CD8-positive, alpha-beta memory T cell (primary cell): ENCODE results near the gene EFCAB5. TPM values are rescaled to one million over a fixed set of nuclear protein-coding genes. Genes with fewer than 3 reads are reported as not detected.
A peak's percentile ranks its signal among the peaks of the same experiment; 100 is the strongest.
"Not testable (repeated sequence)": the region's sequence is repeated elsewhere in the genome, so short reads cannot be mapped to it uniquely, and the experiment has no call there.

ENCODE experiments used
- CTCF ChIA-PET: fragments of 350-600 bp; sonication (Branson Sonifier 250); formaldehyde crosslinking; loops from one replicate; lab custom pipeline; 2021; ENCODE audit warnings: antibody characterized with exemption; lab: Charles Lee
- POLR2A ChIA-PET: fragments of 350-600 bp; sonication (Branson Sonifier 250); formaldehyde crosslinking; loops from one replicate; lab custom pipeline; 2021; ENCODE audit warnings: antibody characterized with exemption; lab: Charles Lee
- DNase-seq, 5 donors: peaks; one replicate each; pipeline versions ENCODE4 v3.0.0 to v3.0.0-alpha.2; 2020 to 2022; ENCODE audit warnings: mixed read lengths in 1 of 5
- H3K27ac ChIP-seq: one replicate; pipeline ENCODE4 v1.7.0; 2013; ENCODE audit warnings: low read depth, mild to moderate bottlenecking, low read length, moderate library complexity
- H3K27me3 ChIP-seq: 2 replicates; pipeline ENCODE4 v1.7.0; 2013; ENCODE audit warnings: low read length, mild to moderate bottlenecking; ENCODE audit not compliant: insufficient read depth, poor library complexity, severe bottlenecking
- H3K36me3 ChIP-seq: 2 replicates; pipeline ENCODE4 v1.7.0; 2013; ENCODE audit warnings: mild to moderate bottlenecking, low read length, moderate library complexity; ENCODE audit not compliant: insufficient read depth
- H3K4me1 ChIP-seq: 2 replicates; pipeline ENCODE4 v1.7.0; 2013; ENCODE audit warnings: mild to moderate bottlenecking, low read length, moderate library complexity; ENCODE audit not compliant: insufficient read depth
- H3K4me3 ChIP-seq: 2 replicates; pipeline ENCODE4 v1.7.0; 2013; ENCODE audit warnings: mild to moderate bottlenecking, low read length
- H3K9me3 ChIP-seq: 2 replicates; pipeline ENCODE4 v1.7.0; 2013; ENCODE audit warnings: mild to moderate bottlenecking, low read length
- H3K27ac Mint-ChIP-seq, 8 donors: one replicate each; pipeline ENCODE4 v1.8.0; 2020 to 2021; ENCODE audit warnings: mixed read lengths in 8 of 8, mild to moderate bottlenecking in 6 of 8, inconsistent platforms in 3 of 8, moderate library complexity in 3 of 8
- H3K27me3 Mint-ChIP-seq, 2 donors: one replicate each; pipeline ENCODE4 v1.8.0; 2020 to 2021; ENCODE audit warnings: mixed read lengths in 2 of 2, mild to moderate bottlenecking in 1 of 2, moderate library complexity in 1 of 2
- H3K36me3 Mint-ChIP-seq, 3 donors: one replicate each; pipeline ENCODE4 v1.8.0; 2020 to 2021; ENCODE audit warnings: mixed read lengths in 3 of 3, inconsistent platforms in 1 of 3, mild to moderate bottlenecking in 1 of 3
- H3K4me1 Mint-ChIP-seq, 3 donors: one replicate each; pipeline ENCODE4 v1.8.0; 2020 to 2021; ENCODE audit warnings: mixed read lengths in 3 of 3, inconsistent platforms in 1 of 3, mild to moderate bottlenecking in 1 of 3
- H3K4me3 Mint-ChIP-seq, 7 donors: one replicate each; pipeline ENCODE4 v1.8.0; 2020 to 2021; ENCODE audit warnings: mixed read lengths in 7 of 7, mild to moderate bottlenecking in 6 of 7, moderate library complexity in 4 of 7, inconsistent platforms in 2 of 7
- H3K9me3 Mint-ChIP-seq, 5 donors: one replicate each; pipeline ENCODE4 v1.8.0; 2020 to 2022; ENCODE audit warnings: mixed read lengths in 5 of 5, mild to moderate bottlenecking in 3 of 5, moderate library complexity in 2 of 5, inconsistent platforms in 1 of 5
- polyA plus RNA-seq: library from polyadenylated mRNA; unstranded; fragments of 300-500 nt; fragmentation: Illumina TruSeq; gene quantifications from one replicate; pipeline ENCODE4 v1.2.3, GENCODE V29; 2021
- total RNA-seq, 2 experiments: library from RNA; stranded (reverse); gene quantifications; one replicate each; pipeline ENCODE4 v1.2.3, GENCODE V29; 2021

The EFCAB5 gene
- total and polyA plus RNA-seq, 3 experiments from 2014 or later: 0.58 to 1.2 (median 0.84) TPM

GRCh38 chr17:29929006-29929532 lies 12.4 kb upstream of the EFCAB5 start:
- Histone ChIP-seq H3K4me3 (peak overlapping the region; percentile 73), H3K9me3 (no peaks in the 10 kb centered on the region), H3K27me3 (no peaks in the 10 kb centered on the region), H3K36me3 (no peaks in the 10 kb centered on the region), H3K27ac (peak overlapping the region; percentile 56), H3K4me1 (peaks cover 39% of the 10 kb centered on the region)
- CTCF ChIA-PET: interaction anchor here (2.3 to 12.8 kb wide), 3 partner anchors 10 to 150 kb away, joined by 8 to 254 read pairs (median 23); no protein-coding TSS in a partner anchor
- Mint-ChIP-seq H3K4me1 (peaks cover 29 to 44% (median 43%) of the 10 kb centered on the region in 3 donors), H3K36me3 (peaks cover 0 to 13% (median 2%) of the 10 kb centered on the region in 3 donors), H3K27me3 (no peaks in the 10 kb centered on the region), H3K27ac (peak overlapping the region in 1 of 8 donors; percentile 27), H3K9me3 (no peaks in the 10 kb centered on the region), H3K4me3 (no peak overlapping the region)
- DNase-seq: peak in 1 of 5 donors; percentile 2
- POLR2A ChIA-PET: interaction anchor here (1.1 kb wide), 1 partner anchor 311 kb away, joined by 3 read pairs; no protein-coding TSS in a partner anchor

DNA sequence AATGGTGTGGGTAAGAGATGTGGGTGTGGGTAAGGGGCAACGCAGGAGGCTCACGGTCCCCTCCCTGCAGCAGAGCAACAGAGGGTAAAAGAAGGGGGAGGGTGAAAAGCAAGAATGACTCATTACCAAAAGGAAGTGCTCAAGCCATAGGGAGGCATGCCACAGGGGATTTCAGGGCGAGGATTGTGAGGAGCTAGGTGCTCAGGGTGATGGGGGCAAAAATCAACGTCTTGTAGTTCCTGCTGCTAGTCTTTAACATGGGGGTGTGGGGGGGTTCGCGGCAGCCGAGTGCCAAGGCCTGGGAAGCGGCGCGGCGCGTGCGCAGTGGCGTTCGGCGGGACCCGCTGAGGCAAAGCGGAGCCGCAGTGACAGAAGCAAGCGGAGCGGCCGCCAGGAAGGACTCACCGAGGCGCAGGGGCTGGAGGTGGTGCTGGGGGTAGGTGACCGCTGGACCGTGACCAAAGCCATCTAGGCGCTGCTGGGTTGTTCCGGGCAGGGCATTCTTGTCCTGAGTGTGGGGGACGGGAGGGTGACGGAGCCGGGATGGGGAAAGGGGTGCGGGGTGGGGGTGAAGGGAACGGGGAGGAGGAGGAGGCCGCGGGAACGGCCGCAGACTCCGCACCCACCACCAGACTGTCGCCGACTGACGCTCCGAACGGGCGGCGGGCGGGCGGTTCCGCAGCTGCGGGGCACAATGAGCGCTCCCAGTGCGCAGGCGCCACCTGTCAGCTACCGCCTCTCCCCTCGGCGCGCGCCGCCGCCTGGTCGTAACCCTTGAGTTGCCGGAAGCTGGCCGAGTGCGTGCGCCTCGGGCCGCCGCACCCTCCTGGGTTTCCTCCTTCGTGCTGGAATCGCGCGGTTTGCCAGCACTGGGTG lies 11.7 kb upstream of the EFCAB5 start, which contains the start of gene SSH2:
Gene SSH2, minus strand, starts transcription at position 696 of the 876 bp plus-strand sequence. Its CDS starts 228 bp downstream, at position 468.
- H3K4me1 Mint-ChIP-seq: peaks cover 29 to 41% (median 41%) of the 10 kb centered on the region in 3 donors
- no peaks in the 10 kb centered on the region for H3K9me3 ChIP-seq
- no peaks in the 10 kb centered on the region for H3K27me3 ChIP-seq
- ChIA-PET CTCF (interaction anchor here (0.7 to 12.8 kb wide), 21 partner anchors 8 to 407 kb away, joined by 3 to 254 read pairs (median 5); partner anchors contain the start of gene EFCAB5), POLR2A (interaction anchor here (0.9 to 2.3 kb wide), 6 partner anchors 56 to 314 kb away, joined by 3 to 17 read pairs (median 4); no protein-coding TSS in a partner anchor)
- H3K36me3 Mint-ChIP-seq: peaks cover 0 to 12% (median 2%) of the 10 kb centered on the region in 3 donors
- peak; percentile 81 to 91 (median 85) for DNase-seq
- no peaks in the 10 kb centered on the region for H3K9me3 Mint-ChIP-seq
- peak within 1 kb of the TSS; percentile 56 for H3K27ac ChIP-seq
- H3K27ac Mint-ChIP-seq: no peak within 1 kb of the TSS
- H3K4me3 Mint-ChIP-seq: no peak within 1 kb of the TSS
- no peaks in the 10 kb centered on the region for H3K27me3 Mint-ChIP-seq
- no peaks in the 10 kb centered on the region for H3K36me3 ChIP-seq
- H3K4me1 ChIP-seq: peaks cover 39% of the 10 kb centered on the region
- H3K4me3 ChIP-seq: peak within 1 kb of the TSS; percentile 73

GRCh38 chr17:29930409-29931010 lies 10.9 kb upstream of the EFCAB5 start:
- H3K4me1 Mint-ChIP-seq: peaks cover 29 to 35% (median 34%) of the 10 kb centered on the region in 3 donors
- no peak overlapping the region for H3K4me3 Mint-ChIP-seq
- Histone ChIP-seq H3K4me3 (peak overlapping the region; percentile 73), H3K27ac (peak overlapping the region; percentile 56), H3K9me3 (no peaks in the 10 kb centered on the region), H3K4me1 (peaks cover 39% of the 10 kb centered on the region), H3K27me3 (no peaks in the 10 kb centered on the region), H3K36me3 (no peaks in the 10 kb centered on the region)
- H3K36me3 Mint-ChIP-seq: peaks cover 0 to 12% (median 2%) of the 10 kb centered on the region in 3 donors
- ChIA-PET POLR2A (interaction anchor here (0.9 to 2.3 kb wide), 6 partner anchors 57 to 315 kb away, joined by 3 to 17 read pairs (median 6); no protein-coding TSS in a partner anchor), CTCF (interaction anchor here (0.5 to 12.8 kb wide), 42 partner anchors 8 to 560 kb away, joined by 3 to 254 read pairs (median 4); partner anchors contain the start of gene EFCAB5)
- H3K27ac Mint-ChIP-seq: no peak overlapping the region
- DNase-seq: no peak
- H3K27me3 Mint-ChIP-seq: peaks cover 0 to under 1% of the 10 kb centered on the region in 2 donors
- no peaks in the 10 kb centered on the region for H3K9me3 Mint-ChIP-seq

- peak overlapping the region; percentile 73 for H3K4me3 ChIP-seq
- no peak overlapping the region for H3K27ac ChIP-seq
- no peak overlapping the region for H3K27ac Mint-ChIP-seq
- no peaks in the 10 kb centered on the region for H3K9me3 Mint-ChIP-seq
- DNase-seq: peak; percentile 50 to 84 (median 77)
- H3K36me3 ChIP-seq: no peaks in the 10 kb centered on the region
- no peaks in the 10 kb centered on the region for H3K9me3 ChIP-seq
- peaks cover 0 to 1% of the 10 kb centered on the region in 2 donors for H3K27me3 Mint-ChIP-seq
- H3K4me1 ChIP-seq: peaks cover 39% of the 10 kb centered on the region
- H3K36me3 Mint-ChIP-seq: peaks cover 0 to 12% (median 2%) of the 10 kb centered on the region in 3 donors
- H3K4me1 Mint-ChIP-seq: peaks cover 29 to 33% (median 30%) of the 10 kb centered on the region in 3 donors
- H3K27me3 ChIP-seq: no peaks in the 10 kb centered on the region
- ChIA-PET CTCF (interaction anchor here (0.5 to 12.8 kb wide), 43 partner anchors 9 to 1834 kb away, joined by 3 to 254 read pairs (median 4); partner anchors contain the start of gene EFCAB5), POLR2A (interaction anchor here (0.6 to 2.3 kb wide), 7 partner anchors 117 to 507 kb away, joined by 3 to 17 read pairs (median 6); no protein-coding TSS in a partner anchor)
- no peak overlapping the region for H3K4me3 Mint-ChIP-seq
These were observed 10.1 kb upstream of the EFCAB5 start for GRCh38 chr17:29931231-29931932.

DNA sequence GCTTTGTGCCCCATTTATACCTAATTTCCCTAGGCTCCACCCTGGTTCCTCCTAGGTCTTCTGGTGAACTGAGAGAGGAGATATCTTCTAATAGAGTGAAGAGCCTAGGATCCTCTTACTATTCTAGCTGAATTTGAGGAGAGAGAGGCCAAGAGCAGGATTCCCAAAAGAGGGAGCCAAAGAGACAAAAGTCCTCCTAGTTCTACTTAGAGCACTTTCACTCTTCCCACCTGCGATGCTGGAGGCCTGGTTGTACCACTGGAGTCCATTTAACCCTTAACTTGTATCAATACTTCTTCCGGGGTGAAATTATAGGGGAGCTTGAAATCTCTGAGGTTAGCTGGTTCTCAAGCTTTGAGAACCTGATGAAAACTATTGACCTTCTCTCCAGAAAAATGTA lies 8.1 kb upstream of the EFCAB5 start:
- Mint-ChIP-seq H3K9me3 (no peaks in the 10 kb centered on the region), H3K27ac (no peak overlapping the region), H3K4me3 (no peak overlapping the region), H3K27me3 (peaks cover 0 to 1% of the 10 kb centered on the region in 2 donors), H3K4me1 (peaks cover 10 to 13% (median 11%) of the 10 kb centered on the region in 3 donors), H3K36me3 (peaks cover 0 to 12% (median 0%) of the 10 kb centered on the region in 3 donors)
- Histone ChIP-seq H3K4me3 (no peak overlapping the region), H3K27ac (no peak overlapping the region), H3K9me3 (no peaks in the 10 kb centered on the region), H3K4me1 (peaks cover 21% of the 10 kb centered on the region), H3K36me3 (no peaks in the 10 kb centered on the region), H3K27me3 (no peaks in the 10 kb centered on the region)
- DNase-seq: no peak
- CTCF ChIA-PET: interaction anchor here (1.5 to 12.8 kb wide), 2 partner anchors 123 to 154 kb away, joined by 3 to 254 read pairs; no protein-coding TSS in a partner anchor
- POLR2A ChIA-PET: no interaction called here

DNA sequence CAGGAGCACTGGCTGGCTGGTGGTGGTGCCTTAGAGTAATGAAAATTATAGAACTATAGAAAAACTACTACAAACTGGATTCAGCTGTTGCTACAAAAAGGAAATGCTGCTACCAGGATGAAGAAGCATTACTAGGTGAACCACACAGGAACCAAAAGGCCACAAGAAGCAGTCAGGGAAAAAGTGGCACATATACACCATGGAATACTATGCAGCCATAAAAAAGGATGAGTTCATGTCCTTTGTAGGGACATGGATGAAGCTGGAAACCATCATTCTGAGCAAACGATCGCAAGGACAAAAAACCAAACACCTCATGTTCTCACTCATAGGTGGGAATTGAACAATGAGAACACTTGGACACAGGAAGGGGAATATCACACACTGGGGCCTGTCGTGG lies 5.5 kb upstream of the EFCAB5 start:
- POLR2A ChIA-PET, H3K4me3 Mint-ChIP-seq, H3K9me3 Mint-ChIP-seq, H3K4me3 ChIP-seq, H3K27ac ChIP-seq, DNase-seq, H3K36me3 ChIP-seq, H3K9me3 ChIP-seq, CTCF ChIA-PET, H3K27me3 Mint-ChIP-seq, H3K27me3 ChIP-seq, H3K4me1 Mint-ChIP-seq, H3K36me3 Mint-ChIP-seq: not testable (repeated sequence)
- peak overlapping the region in 1 of 8 donors; percentile 9 for H3K27ac Mint-ChIP-seq
- peaks cover 11% of the 10 kb centered on the region for H3K4me1 ChIP-seq

DNA sequence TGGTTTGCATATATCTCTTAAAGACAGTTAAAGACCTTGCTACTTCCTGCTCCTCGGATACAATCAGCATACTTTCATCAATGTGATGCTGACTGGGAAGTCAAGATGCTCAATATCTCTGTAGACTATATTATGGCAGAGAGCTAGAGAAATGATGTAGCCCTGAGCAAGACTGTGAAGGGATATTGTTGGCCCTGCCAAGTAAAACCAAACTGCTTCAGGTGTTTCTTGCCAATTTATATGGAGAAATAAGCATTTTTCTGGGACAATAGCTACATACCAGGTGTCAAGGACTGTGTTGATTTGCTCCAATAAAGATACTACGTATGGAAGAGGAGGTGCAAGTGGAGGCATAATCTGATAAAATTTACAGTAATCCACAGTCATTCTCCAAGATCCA lies 4.7 kb upstream of the EFCAB5 start:
- ChIA-PET POLR2A (no interaction called here), CTCF (no interaction called here)
- Mint-ChIP-seq H3K27me3 (peaks cover 0 to 1% of the 10 kb centered on the region in 2 donors), H3K9me3 (no peaks in the 10 kb centered on the region), H3K27ac (no peak overlapping the region), H3K36me3 (no peaks in the 10 kb centered on the region), H3K4me1 (no peaks in the 10 kb centered on the region), H3K4me3 (no peak overlapping the region)
- Histone ChIP-seq H3K27me3 (no peaks in the 10 kb centered on the region), H3K4me1 (peaks cover 3% of the 10 kb centered on the region), H3K36me3 (no peaks in the 10 kb centered on the region), H3K4me3 (no peak overlapping the region), H3K9me3 (no peaks in the 10 kb centered on the region), H3K27ac (no peak overlapping the region)
- no peak for DNase-seq
